Measurements from ENCODE around the gene AIPL1. TPM values are rescaled to one million over a fixed set of nuclear protein-coding genes. Genes with fewer than 3 reads are reported as not detected.

Gene AIPL1
- total RNA-seq, 1 experiment from 2014 or later = not detected

GRCh38 chr17:6463616-6464445, 28.9 kb upstream of the AIPL1 start:
- no peaks in the 10 kb centered on the region for H3K4me1 ChIP-seq (ENCODE audit: insufficient read depth, low read length, poor library complexity, severe bottlenecking)
- intact Hi-C loops (cut with micrococcal nuclease; ENCODE audit: unreplicated experiment) = no loop called here
- BruUV-seq (replicated peaks) = no TSS peak
- H3K27ac ChIP-seq (ENCODE audit: low read depth, low read length, poor library complexity, severe bottlenecking) = no peak overlapping the region
- DNase-seq (ENCODE audit: low spot score) = no peak
- no peak for TF ChIP-seq EZH2 (IDR thresholded peaks at IDR 0.05; ENCODE audit: borderline replicate concordance, low read depth, low read length, poor library complexity, severe bottlenecking)
- TF ChIP-seq CTCF (conservative IDR thresholded peaks at IDR 0.05; ENCODE audit: low read depth, low read length) = no peak
- H3K9me3 ChIP-seq (ENCODE audit: low read depth, low read length, poor library complexity, severe bottlenecking) = no peaks in the 10 kb centered on the region
- H3K4me3 ChIP-seq (ENCODE audit: low read depth, low read length, poor library complexity, severe bottlenecking) = no peak overlapping the region
- CTCF ChIA-PET = no interaction called here
- POLR2A ChIA-PET (ENCODE audit: low non-redundant PET) = no interaction called here
- H3K27me3 ChIP-seq (replicated peaks; ENCODE audit: insufficient read depth, low read depth, low read length, poor library complexity) = no peaks in the 10 kb centered on the region
- H3K36me3 ChIP-seq (ENCODE audit: insufficient read depth, low read length, poor library complexity, severe bottlenecking) = no peaks in the 10 kb centered on the region

GRCh38 chr17:6462692-6463091, 27.8 kb upstream of the AIPL1 start:
- Histone ChIP-seq H3K27ac (ENCODE audit: low read depth, low read length, poor library complexity, severe bottlenecking) (no peak overlapping the region), H3K4me1 (ENCODE audit: insufficient read depth, low read length, poor library complexity, severe bottlenecking) (no peaks in the 10 kb centered on the region), H3K27me3 (replicated peaks; ENCODE audit: insufficient read depth, low read depth, low read length, poor library complexity) (no peaks in the 10 kb centered on the region), H3K9me3 (ENCODE audit: low read depth, low read length, poor library complexity, severe bottlenecking) (no peaks in the 10 kb centered on the region), H3K4me3 (ENCODE audit: low read depth, low read length, poor library complexity, severe bottlenecking) (no peak overlapping the region), H3K36me3 (ENCODE audit: insufficient read depth, low read length, poor library complexity, severe bottlenecking) (no peaks in the 10 kb centered on the region)
- intact Hi-C loops (cut with micrococcal nuclease; ENCODE audit: unreplicated experiment) = no loop called here
- POLR2A ChIA-PET (ENCODE audit: low non-redundant PET) = no interaction called here
- no peak for DNase-seq (ENCODE audit: low spot score)
- CTCF ChIA-PET = no interaction called here
- no TSS peak for BruUV-seq (replicated peaks)
- no peak for TF ChIP-seq EZH2 (IDR thresholded peaks at IDR 0.05; ENCODE audit: borderline replicate concordance, low read depth, low read length, poor library complexity, severe bottlenecking)
- TF ChIP-seq CTCF (conservative IDR thresholded peaks at IDR 0.05; ENCODE audit: low read depth, low read length) = no peak

- BruUV-seq (replicated peaks) = no TSS peak
- ChIA-PET CTCF (no interaction called here), POLR2A (ENCODE audit: low non-redundant PET) (no interaction called here)
Measured at GRCh38 chr17:6461792-6462524, 27.0 kb upstream of the AIPL1 start.

More at GRCh38 chr17:6461792-6462524, 27.0 kb upstream of the AIPL1 start:
- Histone ChIP-seq H3K27me3 (replicated peaks; ENCODE audit: insufficient read depth, low read depth, low read length, poor library complexity) (no peaks in the 10 kb centered on the region), H3K4me3 (ENCODE audit: low read depth, low read length, poor library complexity, severe bottlenecking) (no peak overlapping the region), H3K9me3 (ENCODE audit: low read depth, low read length, poor library complexity, severe bottlenecking) (no peaks in the 10 kb centered on the region), H3K4me1 (ENCODE audit: insufficient read depth, low read length, poor library complexity, severe bottlenecking) (no peaks in the 10 kb centered on the region), H3K36me3 (ENCODE audit: insufficient read depth, low read length, poor library complexity, severe bottlenecking) (no peaks in the 10 kb centered on the region), H3K27ac (ENCODE audit: low read depth, low read length, poor library complexity, severe bottlenecking) (no peak overlapping the region)
- intact Hi-C loops (cut with micrococcal nuclease; ENCODE audit: unreplicated experiment) = no loop called here
- no peak for DNase-seq (ENCODE audit: low spot score)
- TF ChIP-seq EZH2 (IDR thresholded peaks at IDR 0.05; ENCODE audit: borderline replicate concordance, low read depth, low read length, poor library complexity, severe bottlenecking) = no peak
- TF ChIP-seq CTCF (conservative IDR thresholded peaks at IDR 0.05; ENCODE audit: low read depth, low read length) = no peak

All from A673 (cell line).